ENCODE data around the gene PTPRS. TPM values are rescaled to one million over a fixed set of nuclear protein-coding genes. Genes with fewer than 3 reads are reported as not detected.
A peak's percentile ranks its signal among the peaks of the same experiment; 100 is the strongest.

PTPRS gene
- total and polyA plus RNA-seq, 4 donors = 10.9 to 96.7 (median 46.4) TPM

- Histone ChIP-seq H3K9ac (ENCODE audit: insufficient read depth in 1 of 2, low read length in 2 of 2) (no peak overlapping the region), H3K4me3 (no peak overlapping the region), H3K27ac (ENCODE audit: low read depth in 1 of 2, low read length in 1 of 2) (no peak overlapping the region), H3K4me1 (ENCODE audit: control insufficient read depth in 5 of 5, insufficient read depth in 5 of 5, low read length in 5 of 5) (no peaks in the 10 kb centered on the region), H3K36me3 (ENCODE audit: control insufficient read depth in 4 of 4, insufficient read depth in 4 of 4, low read length in 4 of 4) (no peaks in the 10 kb centered on the region), H3K27me3 (ENCODE audit: control insufficient read depth in 3 of 3, insufficient read depth in 3 of 3, low read length in 2 of 3) (peaks cover 0 to 5% (median 0%) of the 10 kb centered on the region in 3 donors), H3K9me3 (ENCODE audit: control insufficient read depth in 4 of 4, insufficient read depth in 3 of 4, low read length in 3 of 4) (peaks cover 0 to under 1% (median 0%) of the 10 kb centered on the region in 4 donors)
- 80 to 94% methylated on average over 4 of the region's 4 CpGs for WGBS, 2 donors
- no peak for ATAC-seq (ENCODE audit: insufficient read depth, low FRiP score)
- TF ChIP-seq CTCF (IDR thresholded peaks at IDR 0.05; ENCODE audit: control extremely low read depth, extremely low read depth) = no peak
- no peak for DNase-seq
Measured at GRCh38 chr19:5372572-5373200, 32.1 kb upstream of the PTPRS start.

- Histone ChIP-seq H3K4me3 (no peak overlapping the region), H3K36me3 (ENCODE audit: control insufficient read depth in 4 of 4, insufficient read depth in 4 of 4, low read length in 4 of 4) (no peaks in the 10 kb centered on the region), H3K27ac (ENCODE audit: low read depth in 1 of 2, low read length in 1 of 2) (no peak overlapping the region), H3K27me3 (ENCODE audit: control insufficient read depth in 3 of 3, insufficient read depth in 3 of 3, low read length in 2 of 3) (peaks cover 0 to 5% (median 0%) of the 10 kb centered on the region in 3 donors), H3K4me1 (ENCODE audit: control insufficient read depth in 5 of 5, insufficient read depth in 5 of 5, low read length in 5 of 5) (no peaks in the 10 kb centered on the region), H3K9ac (ENCODE audit: insufficient read depth in 1 of 2, low read length in 2 of 2) (no peak overlapping the region), H3K9me3 (ENCODE audit: control insufficient read depth in 4 of 4, insufficient read depth in 3 of 4, low read length in 3 of 4) (no peaks in the 10 kb centered on the region)
- peak; percentile 12 to 19 (median 17) for DNase-seq
- no peak for ATAC-seq (ENCODE audit: insufficient read depth, low FRiP score)
- WGBS, 2 donors = 29% methylated on average over 8 of the region's 8 CpGs
- no peak for TF ChIP-seq CTCF (IDR thresholded peaks at IDR 0.05; ENCODE audit: control extremely low read depth, extremely low read depth)
Measured at GRCh38 chr19:5369962-5370367, 29.4 kb upstream of the PTPRS start.

GRCh38 chr19:5369304-5369703, 28.7 kb upstream of the PTPRS start:
- DNase-seq (no peak), ATAC-seq (ENCODE audit: insufficient read depth, low FRiP score) (no peak)
- no peaks in the 10 kb centered on the region for H3K36me3 ChIP-seq (ENCODE audit: control insufficient read depth in 4 of 4, insufficient read depth in 4 of 4, low read length in 4 of 4)
- no peak overlapping the region for H3K9ac ChIP-seq (ENCODE audit: insufficient read depth in 1 of 2, low read length in 2 of 2)
- H3K9me3 ChIP-seq (ENCODE audit: control insufficient read depth in 4 of 4, insufficient read depth in 3 of 4, low read length in 3 of 4) = no peaks in the 10 kb centered on the region
- H3K27ac ChIP-seq (ENCODE audit: low read depth in 1 of 2, low read length in 1 of 2) = no peak overlapping the region
- no peak overlapping the region for H3K4me3 ChIP-seq
- TF ChIP-seq CTCF (IDR thresholded peaks at IDR 0.05; ENCODE audit: control extremely low read depth, extremely low read depth) = no peak
- H3K4me1 ChIP-seq (ENCODE audit: control insufficient read depth in 5 of 5, insufficient read depth in 5 of 5, low read length in 5 of 5) = no peaks in the 10 kb centered on the region
- H3K27me3 ChIP-seq (ENCODE audit: control insufficient read depth in 3 of 3, insufficient read depth in 3 of 3, low read length in 2 of 3) = peaks cover 0 to 5% (median 0%) of the 10 kb centered on the region in 3 donors
- 87 to 91% methylated on average over 5 of the region's 5 CpGs for WGBS, 2 donors

Measured in lung (tissue), 12 donors.